HepG2 (cell line): ENCODE data around the gene BACE1-AS. TPM values are rescaled to one million over a fixed set of nuclear protein-coding genes. Genes with fewer than 3 reads are reported as not detected.

Experiments used
- ARID4A ChIP-seq: sonication (generic); formaldehyde crosslinking; IDR thresholded peaks from 2 replicates; pipeline ENCODE4 v1.5.0; 2020; ENCODE audit warnings: mild to moderate bottlenecking, missing genetic modification reagents, borderline replicate concordance
- ESRRA ChIP-seq: sonication (generic); formaldehyde crosslinking; IDR thresholded peaks from 2 replicates; pipeline ENCODE4 v1.5.1; 2020; ENCODE audit warnings: mild to moderate bottlenecking, low read depth, missing genetic modification reagents
- HMGXB3 ChIP-seq: sonication (generic); formaldehyde crosslinking; IDR thresholded peaks from 2 replicates; pipeline ENCODE4 v1.4.0; 2020; ENCODE audit warnings: missing genetic modification reagents, borderline replicate concordance
- PATZ1 ChIP-seq: sonication (generic); formaldehyde crosslinking; IDR thresholded peaks from 2 replicates; pipeline ENCODE4 v1.4.0; 2020; ENCODE audit warnings: missing genetic modification reagents
- RARG ChIP-seq: sonication (generic); formaldehyde crosslinking; IDR thresholded peaks from 2 replicates; pipeline ENCODE4 v1.4.0; 2020; ENCODE audit warnings: low read depth, mild to moderate bottlenecking, missing genetic modification reagents
- ZFP36 ChIP-seq: fragments of 150-350 bp; IDR thresholded peaks from 2 replicates; pipeline ENCODE4 v1.6.1; 2018; ENCODE audit warnings: borderline replicate concordance, low read length, low read depth; ENCODE audit not compliant: partially characterized antibody
- ZFP91 ChIP-seq: sonication (generic); formaldehyde crosslinking; IDR thresholded peaks from 2 replicates; pipeline ENCODE4 v1.9.0; 2022; ENCODE audit warnings: missing genetic modification reagents, mild to moderate bottlenecking, borderline replicate concordance
- ZNF263 ChIP-seq: sonication (generic); formaldehyde crosslinking; IDR thresholded peaks from 2 replicates; pipeline ENCODE4 v1.4.0; 2020; ENCODE audit warnings: missing genetic modification reagents
- ZNF33A ChIP-seq: sonication (generic); formaldehyde crosslinking; IDR thresholded peaks from 2 replicates; pipeline ENCODE4 v1.5.1; 2020; ENCODE audit warnings: missing genetic modification reagents, mild to moderate bottlenecking, moderate library complexity, borderline replicate concordance
- ZNF468 ChIP-seq: sonication (generic); formaldehyde crosslinking; IDR thresholded peaks from 2 replicates; pipeline ENCODE4 v1.8.0; 2022; ENCODE audit warnings: mild to moderate bottlenecking, moderate library complexity, missing genetic modification reagents
- ZNF558 ChIP-seq: sonication (generic); formaldehyde crosslinking; IDR thresholded peaks from 2 replicates; pipeline ENCODE4 v1.9.0; 2022; ENCODE audit warnings: mild to moderate bottlenecking, missing genetic modification reagents, borderline replicate concordance
- ZNF652 ChIP-seq: IDR thresholded peaks from 2 replicates; pipeline ENCODE4 v1.6.1; 2016; ENCODE audit warnings: low read depth, borderline replicate concordance
- ZNF784 ChIP-seq: sonication (generic); formaldehyde crosslinking; IDR thresholded peaks from 2 replicates; pipeline ENCODE4 v1.5.1; 2020; ENCODE audit warnings: missing genetic modification reagents, mild to moderate bottlenecking, borderline replicate concordance
- polyA plus RNA-seq, 8 experiments: library from polyadenylated mRNA; depleted of rRNA in 3 of 8; stranded (reverse) in 7 of 8; unstranded in 1 of 8; fragments of >200 nt; fragmentation: Illumina TruSeq in 4 of 8; extraction: Trizol in 4 of 8; gene quantifications; 2 replicates each; pipeline versions ENCODE4 v1.2.1 to v1.2.3, GENCODE V29; 2011 to 2016; ENCODE audit warnings: low read depth in 4 of 8, missing spikeins in 1 of 8, mixed read lengths in 1 of 8; ENCODE audit not compliant: insufficient read depth in 1 of 8
- total RNA-seq, 5 experiments: library from RNA; depleted of rRNA; stranded (reverse); fragments of >200 nt; fragmentation: Illumina TruSeq; extraction: Trizol; gene quantifications; 2 replicates each; pipeline ENCODE4 v1.2.3, GENCODE V29; 2016; ENCODE audit warnings: low read depth in 1 of 5

BACE1-AS gene
- total and polyA plus RNA-seq, 2 of the 13 experiments (the other 11 are each of a cell fraction or from before 2014, with no cell fraction given): 2.0 to 3.9 TPM

- peak; percentile 54; the same call in 1 of the 2 replicates for TF ChIP-seq ZNF468 (CRISPR knock-in tag)
- no peak for TF ChIP-seq RARG
- TF ChIP-seq ZNF263 (CRISPR knock-in tag): peak; percentile 65
- TF ChIP-seq HMGXB3 (CRISPR knock-in tag): no peak
- TF ChIP-seq ZNF33A (CRISPR knock-in tag): no peak
- TF ChIP-seq ARID4A (CRISPR knock-in tag): peak; percentile 77
- peak; percentile 41; the same call in 1 of the 2 replicates for TF ChIP-seq ZFP91 (CRISPR knock-in tag)
- no peak for TF ChIP-seq ZNF784 (CRISPR knock-in tag)
- TF ChIP-seq ZFP36: no peak
- TF ChIP-seq ZNF558: no peak
- peak; percentile 98 for TF ChIP-seq PATZ1 (CRISPR knock-in tag)
- peak; percentile 72 for TF ChIP-seq ESRRA (CRISPR knock-in tag)
- peak; percentile 25; the same call in 1 of the 2 replicates for TF ChIP-seq ZNF652 (CRISPR knock-in tag)
Measured at GRCh38 chr11:117299351-117300282, 8.5 kb downstream of the BACE1-AS start (continued).
